Activated T-cell treated with anti-CD3 and anti-CD28 coated beads, Interleukin-2, amount 50 U/mL, for 24 hours (primary cell): ENCODE data around the gene SYCP2.
"Not testable (repeated sequence)": the region's sequence is repeated elsewhere in the genome, so short reads cannot be mapped to it uniquely, and the experiment has no call there.

Experiments used
- DNase-seq: peaks from one replicate; pipeline ENCODE4 v3.0.0-alpha.2; 2020
- H3K27ac Mint-ChIP-seq: 2 replicates; pipeline ENCODE4 v1.8.0; 2020; ENCODE audit warnings: mild to moderate bottlenecking, mixed read lengths
- H3K27me3 Mint-ChIP-seq: 2 replicates; pipeline ENCODE4 v1.8.0; 2020; ENCODE audit warnings: mixed read lengths
- H3K36me3 Mint-ChIP-seq: 2 replicates; pipeline ENCODE4 v1.8.0; 2020; ENCODE audit warnings: low read depth, mixed read lengths
- H3K4me1 Mint-ChIP-seq: 2 replicates; pipeline ENCODE4 v1.8.0; 2020; ENCODE audit warnings: low read depth, mixed read lengths
- H3K4me3 Mint-ChIP-seq: 2 replicates; pipeline ENCODE4 v1.8.0; 2020; ENCODE audit warnings: mild to moderate bottlenecking, moderate library complexity, mixed read lengths
- H3K9me3 Mint-ChIP-seq: 2 replicates; pipeline ENCODE4 v1.8.0; 2020; ENCODE audit warnings: mixed read lengths

The SYCP2 gene, protein sequence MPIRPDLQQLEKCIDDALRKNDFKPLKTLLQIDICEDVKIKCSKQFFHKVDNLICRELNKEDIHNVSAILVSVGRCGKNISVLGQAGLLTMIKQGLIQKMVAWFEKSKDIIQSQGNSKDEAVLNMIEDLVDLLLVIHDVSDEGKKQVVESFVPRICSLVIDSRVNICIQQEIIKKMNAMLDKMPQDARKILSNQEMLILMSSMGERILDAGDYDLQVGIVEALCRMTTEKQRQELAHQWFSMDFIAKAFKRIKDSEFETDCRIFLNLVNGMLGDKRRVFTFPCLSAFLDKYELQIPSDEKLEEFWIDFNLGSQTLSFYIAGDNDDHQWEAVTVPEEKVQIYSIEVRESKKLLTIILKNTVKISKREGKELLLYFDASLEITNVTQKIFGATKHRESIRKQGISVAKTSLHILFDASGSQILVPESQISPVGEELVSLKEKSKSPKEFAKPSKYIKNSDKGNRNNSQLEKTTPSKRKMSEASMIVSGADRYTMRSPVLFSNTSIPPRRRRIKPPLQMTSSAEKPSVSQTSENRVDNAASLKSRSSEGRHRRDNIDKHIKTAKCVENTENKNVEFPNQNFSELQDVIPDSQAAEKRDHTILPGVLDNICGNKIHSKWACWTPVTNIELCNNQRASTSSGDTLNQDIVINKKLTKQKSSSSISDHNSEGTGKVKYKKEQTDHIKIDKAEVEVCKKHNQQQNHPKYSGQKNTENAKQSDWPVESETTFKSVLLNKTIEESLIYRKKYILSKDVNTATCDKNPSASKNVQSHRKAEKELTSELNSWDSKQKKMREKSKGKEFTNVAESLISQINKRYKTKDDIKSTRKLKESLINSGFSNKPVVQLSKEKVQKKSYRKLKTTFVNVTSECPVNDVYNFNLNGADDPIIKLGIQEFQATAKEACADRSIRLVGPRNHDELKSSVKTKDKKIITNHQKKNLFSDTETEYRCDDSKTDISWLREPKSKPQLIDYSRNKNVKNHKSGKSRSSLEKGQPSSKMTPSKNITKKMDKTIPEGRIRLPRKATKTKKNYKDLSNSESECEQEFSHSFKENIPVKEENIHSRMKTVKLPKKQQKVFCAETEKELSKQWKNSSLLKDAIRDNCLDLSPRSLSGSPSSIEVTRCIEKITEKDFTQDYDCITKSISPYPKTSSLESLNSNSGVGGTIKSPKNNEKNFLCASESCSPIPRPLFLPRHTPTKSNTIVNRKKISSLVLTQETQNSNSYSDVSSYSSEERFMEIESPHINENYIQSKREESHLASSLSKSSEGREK (N-terminal part only)

GRCh38 chr20:59933296-59933848, at the start of gene SYCP2:
TSS of gene SYCP2 (minus strand) at chr20:59933637. CDS start at chr20:59922413, 11,224 bp downstream.
- DNase-seq = peak; percentile 74
- Mint-ChIP-seq H3K27me3 (peaks cover 2% of the 10 kb centered on the region), H3K36me3 (peaks cover 6% of the 10 kb centered on the region), H3K27ac (peak within 1 kb of the TSS; percentile 57), H3K4me1 (peaks cover 39% of the 10 kb centered on the region), H3K9me3 (no peaks in the 10 kb centered on the region), H3K4me3 (peak within 1 kb of the TSS; percentile 70)

GRCh38 chr20:59983076-59983475, 49.6 kb upstream of the SYCP2 start:
- Mint-ChIP-seq H3K27me3 (no peaks in the 10 kb centered on the region), H3K36me3 (peaks cover 2% of the 10 kb centered on the region), H3K4me3 (no peak overlapping the region), H3K9me3 (no peaks in the 10 kb centered on the region), H3K27ac (no peak overlapping the region), H3K4me1 (no peaks in the 10 kb centered on the region)
- no peak for DNase-seq

- Mint-ChIP-seq H3K27ac (no peak overlapping the region), H3K4me1 (no peaks in the 10 kb centered on the region), H3K36me3 (peaks cover 4% of the 10 kb centered on the region)
Observed at GRCh38 chr20:59977086-59977485, 43.6 kb upstream of the SYCP2 start.

GRCh38 chr20:59976156-59976782, 42.8 kb upstream of the SYCP2 start:
- no peak for DNase-seq
- Mint-ChIP-seq H3K27ac (no peak overlapping the region), H3K9me3 (no peaks in the 10 kb centered on the region), H3K36me3 (peaks cover 4% of the 10 kb centered on the region), H3K4me1 (no peaks in the 10 kb centered on the region), H3K27me3 (no peaks in the 10 kb centered on the region), H3K4me3 (no peak overlapping the region)

More at GRCh38 chr20:59977086-59977485, 43.6 kb upstream of the SYCP2 start:
- Mint-ChIP-seq H3K9me3 (no peaks in the 10 kb centered on the region), H3K27me3 (no peaks in the 10 kb centered on the region), H3K4me3 (no peak overlapping the region)
- no peak for DNase-seq

GRCh38 chr20:59972037-59972801, 38.8 kb upstream of the SYCP2 start:
- peaks cover 2% of the 10 kb centered on the region for H3K36me3 Mint-ChIP-seq
- no peak overlapping the region for H3K27ac Mint-ChIP-seq
- no peaks in the 10 kb centered on the region for H3K9me3 Mint-ChIP-seq
- no peaks in the 10 kb centered on the region for H3K4me1 Mint-ChIP-seq
- no peaks in the 10 kb centered on the region for H3K27me3 Mint-ChIP-seq
- no peak overlapping the region for H3K4me3 Mint-ChIP-seq
- no peak for DNase-seq

GRCh38 chr20:59971428-59971827, 38.0 kb upstream of the SYCP2 start:
- H3K9me3 Mint-ChIP-seq = no peaks in the 10 kb centered on the region
- H3K36me3 Mint-ChIP-seq = peaks cover 2% of the 10 kb centered on the region
- no peak overlapping the region for H3K27ac Mint-ChIP-seq

DNA sequence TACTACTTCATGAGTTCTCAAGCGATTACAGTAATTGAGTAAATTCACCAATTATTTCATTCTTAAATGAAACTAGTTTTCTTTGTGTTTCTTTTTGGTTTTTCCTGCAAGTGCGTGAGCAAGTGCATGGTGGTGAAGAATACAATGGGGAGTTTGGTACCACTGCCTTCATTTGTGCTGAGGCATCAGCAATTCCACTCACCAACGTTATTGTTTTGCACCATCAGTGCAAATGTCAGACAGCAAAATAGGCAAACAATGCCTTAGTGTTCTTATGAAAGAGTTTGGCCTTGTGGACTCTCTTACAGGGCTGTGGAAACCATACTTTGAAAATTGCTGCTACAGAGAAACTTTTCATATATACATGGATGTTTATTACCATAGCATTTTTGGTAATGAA, 33.0 kb upstream of the SYCP2 start:
- Mint-ChIP-seq H3K27me3 (no peaks in the 10 kb centered on the region), H3K4me3 (no peak overlapping the region), H3K27ac (no peak overlapping the region)

More at GRCh38 chr20:59971428-59971827, 38.0 kb upstream of the SYCP2 start:
- DNase-seq = no peak
- Mint-ChIP-seq H3K4me3 (no peak overlapping the region), H3K27me3 (no peaks in the 10 kb centered on the region), H3K4me1 (no peaks in the 10 kb centered on the region)

GRCh38 chr20:59962155-59962554, 28.7 kb upstream of the SYCP2 start:
- no peaks in the 10 kb centered on the region for H3K9me3 Mint-ChIP-seq
- H3K36me3 Mint-ChIP-seq = no peaks in the 10 kb centered on the region
- H3K4me1 Mint-ChIP-seq = no peaks in the 10 kb centered on the region
- no peaks in the 10 kb centered on the region for H3K27me3 Mint-ChIP-seq
- no peak for DNase-seq
- H3K4me3 Mint-ChIP-seq = no peak overlapping the region
- H3K27ac Mint-ChIP-seq = no peak overlapping the region

More for the DNA sequence above, 33.0 kb upstream of the SYCP2 start:
- no peaks in the 10 kb centered on the region for H3K4me1 Mint-ChIP-seq
- H3K36me3 Mint-ChIP-seq = no peaks in the 10 kb centered on the region
- H3K9me3 Mint-ChIP-seq = no peaks in the 10 kb centered on the region
- DNase-seq = no peak

GRCh38 chr20:59961423-59961822, 28.0 kb upstream of the SYCP2 start:
- Mint-ChIP-seq H3K9me3 (no peaks in the 10 kb centered on the region), H3K27me3 (no peaks in the 10 kb centered on the region), H3K4me1 (no peaks in the 10 kb centered on the region), H3K4me3 (no peak overlapping the region), H3K27ac (no peak overlapping the region), H3K36me3 (no peaks in the 10 kb centered on the region)
- no peak for DNase-seq

GRCh38 chr20:59958626-59959025, 25.2 kb upstream of the SYCP2 start:
- H3K27me3 Mint-ChIP-seq = no peaks in the 10 kb centered on the region
- H3K4me3 Mint-ChIP-seq = no peak overlapping the region
- H3K36me3 Mint-ChIP-seq = no peaks in the 10 kb centered on the region
- no peak overlapping the region for H3K27ac Mint-ChIP-seq
- no peaks in the 10 kb centered on the region for H3K9me3 Mint-ChIP-seq
- no peaks in the 10 kb centered on the region for H3K4me1 Mint-ChIP-seq
- no peak for DNase-seq

- no peak for DNase-seq
- H3K4me3 Mint-ChIP-seq = no peak within 1 kb of the TSS
- no peaks in the 10 kb centered on the region for H3K27me3 Mint-ChIP-seq
- H3K36me3 Mint-ChIP-seq = peaks cover under 1% of the 10 kb centered on the region
- H3K4me1 Mint-ChIP-seq = no peaks in the 10 kb centered on the region
- no peak within 1 kb of the TSS for H3K27ac Mint-ChIP-seq
- H3K9me3 Mint-ChIP-seq = no peaks in the 10 kb centered on the region
Observed at GRCh38 chr20:59958123-59958522, 24.7 kb upstream of the SYCP2 start, which contains the start of gene CDH26. TSS of gene CDH26 (plus strand) at chr20:59958423. CDS start at chr20:59958727, 304 bp downstream.

GRCh38 chr20:59957568-59957967, 24.1 kb upstream of the SYCP2 start:
- H3K9me3 Mint-ChIP-seq, H3K36me3 Mint-ChIP-seq, H3K4me1 Mint-ChIP-seq, H3K27me3 Mint-ChIP-seq, DNase-seq, H3K27ac Mint-ChIP-seq, H3K4me3 Mint-ChIP-seq: not testable (repeated sequence)

DNA sequence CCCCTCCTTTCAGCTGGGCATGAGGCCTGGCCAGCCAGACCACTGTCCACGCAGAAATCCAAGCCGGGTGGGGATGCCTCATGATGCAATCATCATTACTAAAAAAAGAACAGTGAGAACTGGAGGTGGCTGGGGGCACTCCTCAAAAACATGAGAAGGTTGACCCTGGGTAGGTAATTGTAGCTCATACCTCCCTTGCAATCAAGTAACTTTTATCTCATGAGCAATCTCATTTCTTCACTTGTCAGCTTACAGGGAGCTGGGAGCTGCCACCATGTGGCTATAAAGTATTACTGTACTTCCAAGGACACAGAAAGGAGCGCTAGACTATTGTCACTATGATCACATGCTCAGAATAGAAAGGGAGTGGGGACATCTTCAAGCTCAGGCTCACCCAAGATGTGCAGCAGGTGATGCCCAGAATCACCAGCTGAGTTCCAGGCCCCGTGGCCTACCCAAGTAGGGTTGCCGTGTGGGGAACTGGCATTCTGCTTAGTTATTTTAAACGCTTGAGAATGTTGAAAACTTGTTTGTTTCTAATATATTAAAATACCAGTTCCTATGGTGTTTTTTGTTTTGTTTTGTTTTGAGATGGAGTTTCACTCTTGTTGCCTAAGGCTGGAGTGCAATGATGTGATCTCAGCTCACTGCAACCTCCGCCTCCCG, 21.8 kb upstream of the SYCP2 start:
- Mint-ChIP-seq H3K9me3 (no peaks in the 10 kb centered on the region), H3K27me3 (no peaks in the 10 kb centered on the region), H3K36me3 (peaks cover 11% of the 10 kb centered on the region), H3K4me3 (no peak overlapping the region), H3K4me1 (no peaks in the 10 kb centered on the region), H3K27ac (no peak overlapping the region)
- DNase-seq = no peak
